ENCODE results near the gene CD2AP. TPM values are rescaled to one million over a fixed set of nuclear protein-coding genes. Genes with fewer than 3 reads are reported as not detected.
"Not testable (repeated sequence)": the region's sequence is repeated elsewhere in the genome, so short reads cannot be mapped to it uniquely, and the experiment has no call there.

CD2AP gene
- total and polyA plus RNA-seq, 4 donors = 6.8 to 33.4 (median 22.2) TPM

DNA sequence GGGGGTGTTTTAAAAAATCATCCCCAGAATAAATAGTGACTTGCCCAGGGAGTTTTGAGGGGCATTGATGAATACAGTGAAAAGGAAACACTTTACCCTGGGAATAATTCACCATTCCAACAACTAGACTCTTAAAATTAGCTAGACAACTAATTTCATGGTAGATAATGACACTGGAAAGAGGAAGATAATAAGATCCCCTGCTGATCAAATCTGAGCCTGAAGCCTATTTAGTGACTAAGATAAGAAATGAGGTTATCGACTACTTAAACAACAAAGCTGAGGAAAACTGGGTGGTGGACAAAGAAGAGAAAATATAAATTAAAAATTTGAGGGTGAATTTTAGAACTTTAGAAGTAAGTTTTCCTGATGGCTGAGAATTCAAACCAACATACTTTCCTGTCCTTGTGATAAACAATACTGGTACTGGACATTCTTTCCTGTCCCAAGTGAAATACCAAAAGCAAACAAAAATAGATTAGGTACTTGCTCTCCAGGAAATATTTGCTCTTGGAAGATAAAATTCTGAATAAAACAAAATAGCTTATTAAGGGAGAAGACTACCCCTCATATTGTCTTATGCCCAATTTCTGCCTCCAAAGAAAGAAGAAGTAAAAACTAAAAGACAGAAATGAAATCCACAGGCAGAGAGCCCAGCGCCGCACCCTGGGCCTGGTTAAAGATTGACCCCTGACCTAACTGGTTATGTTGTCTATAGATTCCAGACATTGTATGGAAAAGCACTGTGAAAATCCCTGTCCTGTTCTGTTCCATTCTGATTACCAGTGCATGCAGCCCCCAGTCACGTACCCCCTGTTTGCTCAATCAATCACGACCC lies 156.8 kb downstream of the CD2AP start:
- intact Hi-C loops (cut with DNase I) = no loop called here

DNA sequence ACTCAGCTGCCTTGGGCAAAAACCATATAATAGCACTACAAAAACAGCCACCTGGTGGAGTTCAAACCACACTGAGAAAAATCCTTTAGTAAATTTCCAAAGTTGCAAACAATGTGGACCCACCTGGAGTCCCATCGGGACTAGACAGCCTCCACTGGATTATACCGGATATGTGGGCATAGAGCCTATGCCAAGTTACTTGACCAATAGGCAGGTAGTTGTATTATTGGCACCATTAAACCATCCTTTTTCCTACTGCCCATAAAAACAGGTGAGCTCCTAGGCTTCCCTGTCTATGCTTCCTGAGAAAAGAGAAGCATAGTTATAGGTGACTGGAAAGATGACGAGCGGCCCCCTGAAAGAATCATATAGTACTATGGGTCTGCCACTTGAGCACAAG lies 169.1 kb downstream of the CD2AP start:
- DNase-seq (no peak), ATAC-seq (ENCODE audit: low FRiP score) (no peak)
- Histone ChIP-seq H3K4me1 (ENCODE audit: control insufficient read depth in 1 of 2, insufficient read depth in 2 of 2, low read length in 2 of 2) (no peaks in the 10 kb centered on the region), H3K4me3 (ENCODE audit: low read length in 2 of 2) (no peak overlapping the region), H3K36me3 (ENCODE audit: control insufficient read depth in 1 of 2, insufficient read depth in 2 of 2, low read length in 1 of 2) (no peaks in the 10 kb centered on the region), H3K9me3 (ENCODE audit: control insufficient read depth, low read length) (no peaks in the 10 kb centered on the region), H3K27me3 (ENCODE audit: control insufficient read depth in 1 of 2, insufficient read depth in 2 of 2, low read length in 1 of 2) (no peaks in the 10 kb centered on the region), H3K27ac (ENCODE audit: low read depth in 1 of 2, low read length in 2 of 2) (no peak overlapping the region)
- 70 to 73% methylated on average over 4 of the region's 4 CpGs for WGBS, 2 donors
- intact Hi-C loops (cut with DNase I) = no loop called here

More for the DNA sequence above, 156.8 kb downstream of the CD2AP start:
- no peaks in the 10 kb centered on the region for H3K36me3 ChIP-seq (ENCODE audit: control insufficient read depth in 1 of 2, insufficient read depth in 2 of 2, low read length in 1 of 2)
- H3K4me1 ChIP-seq (ENCODE audit: control insufficient read depth in 1 of 2, insufficient read depth in 2 of 2, low read length in 2 of 2) = peaks cover 0 to 1% of the 10 kb centered on the region in 2 donors
- H3K4me3 ChIP-seq (ENCODE audit: low read length in 2 of 2) = no peak overlapping the region
- ATAC-seq (ENCODE audit: low FRiP score) = no peak
- H3K27me3 ChIP-seq (ENCODE audit: control insufficient read depth in 1 of 2, insufficient read depth in 2 of 2, low read length in 1 of 2) = no peaks in the 10 kb centered on the region
- DNase-seq = no peak
- 85 to 89% methylated on average over 5 of the region's 5 CpGs for WGBS, 2 donors
- H3K9me3 ChIP-seq (ENCODE audit: control insufficient read depth, low read length) = no peaks in the 10 kb centered on the region
- H3K27ac ChIP-seq (ENCODE audit: low read depth in 1 of 2, low read length in 2 of 2) = no peak overlapping the region

DNA sequence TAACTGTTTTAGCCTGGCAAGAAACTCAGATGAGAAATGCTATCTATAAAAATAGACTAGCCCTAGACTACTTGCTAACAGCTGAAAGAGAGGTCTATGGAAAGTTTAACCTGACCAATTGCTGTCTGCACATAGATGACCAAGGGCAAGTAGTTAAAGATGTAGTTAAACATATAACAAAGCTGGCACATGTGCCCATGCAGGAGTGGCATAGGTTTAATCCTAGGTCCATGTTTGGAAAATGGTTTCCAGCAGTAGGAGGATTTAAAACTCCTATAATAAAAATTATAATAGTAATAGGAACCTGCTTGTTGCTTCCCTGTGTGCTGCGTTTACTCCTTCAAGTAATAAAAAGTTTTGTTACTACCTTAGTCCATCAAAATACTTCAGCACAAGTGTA lies 169.6 kb downstream of the CD2AP start:
- intact Hi-C loops (cut with DNase I) = no loop called here
- no peak overlapping the region for H3K27ac ChIP-seq (ENCODE audit: low read depth in 1 of 2, low read length in 2 of 2)
- H3K9me3 ChIP-seq (ENCODE audit: control insufficient read depth, low read length) = no peaks in the 10 kb centered on the region
- H3K4me1 ChIP-seq (ENCODE audit: control insufficient read depth in 1 of 2, insufficient read depth in 2 of 2, low read length in 2 of 2) = no peaks in the 10 kb centered on the region
- ATAC-seq (ENCODE audit: low FRiP score) (no peak), DNase-seq (no peak)
- no peak overlapping the region for H3K4me3 ChIP-seq (ENCODE audit: low read length in 2 of 2)
- H3K27me3 ChIP-seq (ENCODE audit: control insufficient read depth in 1 of 2, insufficient read depth in 2 of 2, low read length in 1 of 2) = no peaks in the 10 kb centered on the region
- H3K36me3 ChIP-seq (ENCODE audit: control insufficient read depth in 1 of 2, insufficient read depth in 2 of 2, low read length in 1 of 2) = no peaks in the 10 kb centered on the region
- 86 to 94% methylated on average over 1 of the region's 1 CpG for WGBS, 2 donors

DNA sequence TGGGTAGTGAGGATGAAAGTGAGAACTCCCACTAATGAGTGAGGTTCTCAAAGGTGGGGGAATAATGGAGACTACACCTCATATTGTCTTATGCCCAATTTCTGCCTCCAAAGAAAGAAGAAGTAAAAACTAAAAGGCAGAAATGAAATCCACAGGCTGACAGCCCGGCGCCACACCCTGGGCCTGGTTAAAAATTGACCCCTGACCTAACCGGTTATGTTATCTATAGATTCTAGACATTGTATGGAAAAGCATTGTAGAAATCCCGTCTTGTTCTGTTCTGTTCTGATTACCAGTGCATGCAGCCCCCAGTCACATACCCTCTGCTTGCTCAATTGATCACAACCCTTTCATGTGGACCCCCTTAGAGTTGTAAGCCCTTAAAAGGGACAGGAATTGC lies 170.0 kb downstream of the CD2AP start:
- H3K36me3 ChIP-seq (ENCODE audit: control insufficient read depth in 1 of 2, insufficient read depth in 2 of 2, low read length in 1 of 2); H3K27ac ChIP-seq (ENCODE audit: low read depth in 1 of 2, low read length in 2 of 2); DNase-seq; H3K4me3 ChIP-seq (ENCODE audit: low read length in 2 of 2); H3K27me3 ChIP-seq (ENCODE audit: control insufficient read depth in 1 of 2, insufficient read depth in 2 of 2, low read length in 1 of 2); H3K9me3 ChIP-seq (ENCODE audit: control insufficient read depth, low read length); intact Hi-C loops (cut with DNase I); ATAC-seq (ENCODE audit: low FRiP score); H3K4me1 ChIP-seq (ENCODE audit: control insufficient read depth in 1 of 2, insufficient read depth in 2 of 2, low read length in 2 of 2): not testable (repeated sequence)
- WGBS, 2 donors = 90 to 95% methylated on average over 4 of the region's 4 CpGs

DNA sequence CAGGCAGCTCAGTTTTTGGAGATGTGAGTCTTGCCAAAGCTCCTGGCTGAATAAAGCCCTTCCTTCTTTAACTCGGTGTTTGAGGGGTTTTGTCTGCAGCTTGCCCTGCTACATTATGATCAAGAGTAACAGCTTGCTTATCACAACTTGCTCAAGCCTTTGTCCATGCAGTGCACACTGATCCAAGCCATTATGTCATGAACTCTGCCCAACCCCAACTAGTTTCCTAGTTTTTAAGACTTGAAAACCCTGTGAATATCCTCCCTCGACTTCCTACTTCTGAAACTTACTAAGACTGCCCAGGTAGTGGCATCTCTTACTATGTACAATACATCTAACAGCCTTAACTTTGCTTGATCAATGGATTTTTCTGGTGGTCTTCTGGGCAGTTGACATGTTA lies 170.4 kb downstream of the CD2AP start:
- no peak overlapping the region for H3K27ac ChIP-seq (ENCODE audit: low read depth in 1 of 2, low read length in 2 of 2)
- ATAC-seq (ENCODE audit: low FRiP score) = no peak
- H3K9me3 ChIP-seq (ENCODE audit: control insufficient read depth, low read length) = no peaks in the 10 kb centered on the region
- WGBS, 2 donors = 76 to 80% methylated on average over 2 of the region's 2 CpGs
- no peaks in the 10 kb centered on the region for H3K27me3 ChIP-seq (ENCODE audit: control insufficient read depth in 1 of 2, insufficient read depth in 2 of 2, low read length in 1 of 2)
- intact Hi-C loops (cut with DNase I) = no loop called here
- H3K4me3 ChIP-seq (ENCODE audit: low read length in 2 of 2) = no peak overlapping the region
- no peak for DNase-seq
- H3K4me1 ChIP-seq (ENCODE audit: control insufficient read depth in 1 of 2, insufficient read depth in 2 of 2, low read length in 2 of 2) = no peaks in the 10 kb centered on the region
- H3K36me3 ChIP-seq (ENCODE audit: control insufficient read depth in 1 of 2, insufficient read depth in 2 of 2, low read length in 1 of 2) = no peaks in the 10 kb centered on the region

DNA sequence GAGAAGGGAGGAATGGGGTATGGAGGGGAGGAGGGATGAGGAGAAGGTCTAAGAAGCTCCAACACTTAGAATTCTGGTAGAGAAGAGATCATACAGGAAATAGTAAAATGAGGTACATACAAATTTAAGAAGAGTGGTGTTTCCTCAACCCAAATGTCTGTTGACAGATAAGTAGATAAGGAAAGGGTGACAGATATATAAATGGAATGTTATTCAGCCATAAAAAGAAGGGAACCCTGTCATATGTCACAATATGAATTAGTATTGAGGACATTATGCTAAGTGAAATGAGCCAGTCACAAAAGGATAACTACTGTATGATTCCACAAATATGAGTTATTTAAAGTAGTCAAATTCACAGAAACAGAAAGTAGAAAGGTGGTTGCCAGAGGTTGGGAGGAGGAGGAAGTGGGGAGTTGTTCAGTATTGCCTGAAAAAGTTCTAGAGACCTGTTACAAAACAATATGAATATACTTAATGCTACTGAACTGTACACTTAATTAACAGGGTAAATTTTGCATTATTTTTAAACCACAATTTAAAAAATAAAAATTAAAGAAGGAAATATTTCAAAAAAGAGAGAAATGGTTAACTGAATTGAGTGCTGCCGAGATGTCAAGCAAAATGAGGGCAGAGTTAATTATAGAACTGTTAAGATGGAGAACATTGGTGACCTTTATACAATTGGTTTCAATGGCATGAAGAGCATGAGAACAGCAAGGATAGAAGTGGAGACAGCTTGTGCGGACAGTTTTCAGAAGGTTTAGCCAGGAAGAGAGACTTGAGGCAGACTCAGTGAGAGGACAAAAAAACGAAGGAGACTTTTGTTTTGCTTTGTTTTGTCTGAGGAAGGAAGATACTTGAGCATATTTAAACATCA lies 173.2 kb downstream of the CD2AP start:
- intact Hi-C loops (cut with DNase I) = no loop called here
- no peaks in the 10 kb centered on the region for H3K4me1 ChIP-seq (ENCODE audit: control insufficient read depth in 1 of 2, insufficient read depth in 2 of 2, low read length in 2 of 2)
- 50 to 53% methylated on average over 3 of the region's 3 CpGs for WGBS, 2 donors

DNA sequence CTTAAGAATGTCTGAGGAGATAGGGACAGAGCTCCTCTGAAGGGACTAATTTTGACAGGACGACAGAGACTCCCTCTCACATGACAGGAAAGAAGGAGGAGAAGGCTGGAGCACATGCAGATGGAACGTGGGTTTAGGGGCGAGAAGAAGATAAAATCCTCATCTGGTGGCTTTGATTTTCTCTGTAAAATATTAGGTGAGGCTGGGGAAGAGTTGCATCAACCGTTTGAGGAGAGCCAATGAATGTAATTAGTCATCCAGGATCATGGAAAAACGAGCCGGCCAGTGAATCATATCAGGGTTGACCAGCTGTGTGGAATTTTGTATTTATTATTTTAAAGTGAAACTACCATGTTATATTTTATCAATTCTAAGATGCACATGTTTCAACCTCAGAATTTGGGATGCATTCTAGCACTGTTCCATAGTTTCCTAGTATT lies 173.9 kb downstream of the CD2AP start:
- no peak overlapping the region for H3K4me3 ChIP-seq (ENCODE audit: low read length in 2 of 2)
- intact Hi-C loops (cut with DNase I) = no loop called here
- H3K4me1 ChIP-seq (ENCODE audit: control insufficient read depth in 1 of 2, insufficient read depth in 2 of 2, low read length in 2 of 2) = no peaks in the 10 kb centered on the region
- H3K9me3 ChIP-seq (ENCODE audit: control insufficient read depth, low read length) = no peaks in the 10 kb centered on the region
- 29 to 38% methylated on average over 6 of the region's 6 CpGs for WGBS, 2 donors
- no peaks in the 10 kb centered on the region for H3K36me3 ChIP-seq (ENCODE audit: control insufficient read depth in 1 of 2, insufficient read depth in 2 of 2, low read length in 1 of 2)
- H3K27ac ChIP-seq (ENCODE audit: low read depth in 1 of 2, low read length in 2 of 2) = no peak overlapping the region
- ATAC-seq (ENCODE audit: low FRiP score) = no peak
- DNase-seq = no peak
- no peaks in the 10 kb centered on the region for H3K27me3 ChIP-seq (ENCODE audit: control insufficient read depth in 1 of 2, insufficient read depth in 2 of 2, low read length in 1 of 2)

More for the DNA sequence above, 173.2 kb downstream of the CD2AP start:
- no peaks in the 10 kb centered on the region for H3K9me3 ChIP-seq (ENCODE audit: control insufficient read depth, low read length)
- H3K27me3 ChIP-seq (ENCODE audit: control insufficient read depth in 1 of 2, insufficient read depth in 2 of 2, low read length in 1 of 2) = no peaks in the 10 kb centered on the region
- DNase-seq = no peak
- no peak overlapping the region for H3K27ac ChIP-seq (ENCODE audit: low read depth in 1 of 2, low read length in 2 of 2)
- no peak for ATAC-seq (ENCODE audit: low FRiP score)
- H3K36me3 ChIP-seq (ENCODE audit: control insufficient read depth in 1 of 2, insufficient read depth in 2 of 2, low read length in 1 of 2) = no peaks in the 10 kb centered on the region
- H3K4me3 ChIP-seq (ENCODE audit: low read length in 2 of 2) = no peak overlapping the region

DNA sequence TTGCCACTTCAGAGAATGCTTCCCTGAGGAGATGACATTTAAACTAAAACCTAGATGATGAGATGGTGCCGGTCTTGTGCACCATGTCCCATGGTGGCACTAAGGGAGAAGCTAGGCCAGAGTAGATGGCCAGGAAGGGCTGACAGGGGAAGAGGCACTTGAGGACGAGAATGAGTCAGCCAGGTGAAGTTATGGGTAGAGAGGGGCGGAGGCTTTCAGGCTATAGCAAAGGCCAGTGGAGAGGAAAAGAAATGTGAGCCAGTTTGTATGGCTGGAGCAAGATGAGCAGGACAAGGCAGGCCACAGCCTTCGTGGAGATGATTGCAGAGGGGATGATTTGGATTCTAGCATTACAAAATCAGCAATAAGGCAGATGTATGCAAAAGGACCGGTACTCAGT lies 176.1 kb downstream of the CD2AP start:
- Histone ChIP-seq H3K4me3 (ENCODE audit: low read length in 2 of 2) (no peak overlapping the region), H3K4me1 (ENCODE audit: control insufficient read depth in 1 of 2, insufficient read depth in 2 of 2, low read length in 2 of 2) (no peaks in the 10 kb centered on the region), H3K27ac (ENCODE audit: low read depth in 1 of 2, low read length in 2 of 2) (no peak overlapping the region), H3K9me3 (ENCODE audit: control insufficient read depth, low read length) (no peaks in the 10 kb centered on the region), H3K27me3 (ENCODE audit: control insufficient read depth in 1 of 2, insufficient read depth in 2 of 2, low read length in 1 of 2) (no peaks in the 10 kb centered on the region), H3K36me3 (ENCODE audit: control insufficient read depth in 1 of 2, insufficient read depth in 2 of 2, low read length in 1 of 2) (no peaks in the 10 kb centered on the region)
- intact Hi-C loops (cut with DNase I) = no loop called here
- WGBS, 2 donors = 88 to 94% methylated on average over 5 of the region's 5 CpGs
- DNase-seq (no peak), ATAC-seq (ENCODE audit: low FRiP score) (no peak)

All from aorta (tissue), 5 donors.